Prostate gland (tissue), 2 donors: ENCODE data around the gene KAZALD1.

Experiments used
- POLR2A ChIP-seq: fragments of 450-650 bp; IDR thresholded peaks from one replicate; pipeline ENCODE4 v1.6.1; 2016; ENCODE audit warnings: antibody characterized with exemption, mild to moderate bottlenecking
- TF ChIP-seq, protein P1 (sequence below), 4 experiments: fragments of 200-600 bp in 2 of 4; fragments of 450-650 bp in 2 of 4; sonication (generic) in 2 of 4; IDR thresholded peaks; 1 replicate in 3 of 4; 2 replicates in 1 of 4; pipeline ENCODE4 v1.5.1; 2016 to 2019; ENCODE audit warnings: antibody characterized with exemption in 4 of 4, mild to moderate bottlenecking in 2 of 4, moderate library complexity in 2 of 4

- TF ChIP-seq POLR2A, result no peak
- TF ChIP-seq, protein P1, sequence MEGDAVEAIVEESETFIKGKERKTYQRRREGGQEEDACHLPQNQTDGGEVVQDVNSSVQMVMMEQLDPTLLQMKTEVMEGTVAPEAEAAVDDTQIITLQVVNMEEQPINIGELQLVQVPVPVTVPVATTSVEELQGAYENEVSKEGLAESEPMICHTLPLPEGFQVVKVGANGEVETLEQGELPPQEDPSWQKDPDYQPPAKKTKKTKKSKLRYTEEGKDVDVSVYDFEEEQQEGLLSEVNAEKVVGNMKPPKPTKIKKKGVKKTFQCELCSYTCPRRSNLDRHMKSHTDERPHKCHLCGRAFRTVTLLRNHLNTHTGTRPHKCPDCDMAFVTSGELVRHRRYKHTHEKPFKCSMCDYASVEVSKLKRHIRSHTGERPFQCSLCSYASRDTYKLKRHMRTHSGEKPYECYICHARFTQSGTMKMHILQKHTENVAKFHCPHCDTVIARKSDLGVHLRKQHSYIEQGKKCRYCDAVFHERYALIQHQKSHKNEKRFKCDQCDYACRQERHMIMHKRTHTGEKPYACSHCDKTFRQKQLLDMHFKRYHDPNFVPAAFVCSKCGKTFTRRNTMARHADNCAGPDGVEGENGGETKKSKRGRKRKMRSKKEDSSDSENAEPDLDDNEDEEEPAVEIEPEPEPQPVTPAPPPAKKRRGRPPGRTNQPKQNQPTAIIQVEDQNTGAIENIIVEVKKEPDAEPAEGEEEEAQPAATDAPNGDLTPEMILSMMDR (IDR thresholded peaks at IDR 0.05), result peak; percentile 78 to 92 (median 89)
Observed at GRCh38 chr10:101060036-101060950, 1.5 kb upstream of the KAZALD1 start.
